Vagina (tissue), 2 donors: ENCODE measurements around the gene INO80D. TPM values are rescaled to one million over a fixed set of nuclear protein-coding genes. Genes with fewer than 3 reads are reported as not detected.
"Not testable (repeated sequence)": the region's sequence is repeated elsewhere in the genome, so short reads cannot be mapped to it uniquely, and the experiment has no call there.

Source experiments
- DNase-seq, 2 donors: peaks; one replicate each; pipeline ENCODE4 v3.0.0-alpha.2; 2017; ENCODE audit errors: extremely low spot score in 2 of 2
- H3K27ac ChIP-seq: fragments of 200-600 bp; sonication (generic); one replicate; pipeline ENCODE4 v1.5.1; 2019
- H3K27me3 ChIP-seq: fragments of 200-600 bp; sonication (generic); one replicate; pipeline ENCODE4 v1.5.1; 2019
- H3K36me3 ChIP-seq, 2 donors: fragments of 200-600 bp; sonication (generic); one replicate each; pipeline ENCODE4 v1.5.1; 2017 to 2019
- H3K4me1 ChIP-seq: fragments of 200-600 bp; sonication (generic); one replicate; pipeline ENCODE4 v1.5.1; 2019
- H3K4me3 ChIP-seq, 2 donors: fragments of 200-600 bp; sonication (generic); 1 replicate in 1 of 2; 2 replicates in 1 of 2; pipeline ENCODE4 v1.5.1; 2016 to 2019
- H3K9me3 ChIP-seq: fragments of 200-600 bp; sonication (generic); one replicate; pipeline ENCODE4 v1.5.1; 2019
- POLR2A ChIP-seq, 2 donors: fragments of 450-650 bp; IDR thresholded peaks; one replicate each; pipeline ENCODE4 v1.6.1; 2017; ENCODE audit warnings: antibody characterized with exemption in 2 of 2, mild to moderate bottlenecking in 2 of 2, moderate library complexity in 2 of 2
- POLR2AphosphoS5 ChIP-seq, 2 donors: sonication (generic); formaldehyde crosslinking; IDR thresholded peaks; one replicate each; pipeline ENCODE4 v1.9.0; 2017; ENCODE audit warnings: antibody characterized with exemption in 2 of 2, mild to moderate bottlenecking in 2 of 2, low read depth in 1 of 2; ENCODE audit not compliant: insufficient read depth in 1 of 2
- intact Hi-C: fragments of 100-400 bp; cut with DNase I; formaldehyde crosslinking; loops from one replicate; pipeline ENCODE4 v1.15.1; 2023
- total RNA-seq: library from RNA; depleted of rRNA; stranded (reverse); fragments of >200 nt; gene quantifications from one replicate; pipeline ENCODE4 v1.2.3, GENCODE V29; 2016
- TF ChIP-seq, protein P1 (sequence below), 3 experiments: fragments of 450-650 bp in 2 of 3; fragments of 200-600 bp in 1 of 3; sonication (generic) in 1 of 3; IDR thresholded peaks; one replicate each; pipeline ENCODE4 v1.5.1; 2017 to 2019; ENCODE audit warnings: antibody characterized with exemption in 3 of 3, mild to moderate bottlenecking in 2 of 3, moderate library complexity in 2 of 3

INO80D gene
- total RNA-seq, 1 donor from 2014 or later: 18.4 TPM

DNA sequence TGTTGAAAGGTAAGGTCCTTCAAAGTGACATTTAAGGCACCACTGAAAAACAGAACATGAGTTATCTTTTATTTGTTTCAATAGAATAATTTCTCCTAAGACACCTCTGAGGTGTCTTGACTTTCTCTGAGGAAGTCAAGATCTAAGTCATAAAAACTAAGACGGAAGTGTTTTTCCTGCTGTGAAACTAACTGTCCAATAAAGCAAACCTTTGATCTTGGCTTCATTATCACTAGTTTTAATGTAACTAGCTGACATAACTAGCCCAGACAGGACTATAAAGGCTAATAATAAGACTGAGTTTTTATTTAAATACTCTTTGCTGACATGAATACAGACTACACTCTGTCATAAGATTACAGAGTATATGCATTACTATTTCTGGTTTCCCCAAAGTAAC, 36.6 kb downstream of the INO80D start:
- Histone ChIP-seq H3K4me1 (peaks cover 6% of the 10 kb centered on the region), H3K27me3 (no peaks in the 10 kb centered on the region), H3K36me3 (peaks cover 0 to 35% of the 10 kb centered on the region in 2 donors), H3K4me3 (no peak overlapping the region), H3K9me3 (no peaks in the 10 kb centered on the region), H3K27ac (no peak overlapping the region)
- intact Hi-C loops: no loop called here
- no peak for TF ChIP-seq POLR2AphosphoS5 (IDR thresholded peaks at IDR 0.05; ENCODE audit: insufficient read depth in 1 of 2, low read depth in 1 of 2)
- no peak for TF ChIP-seq POLR2A (IDR thresholded peaks at IDR 0.05)
- TF ChIP-seq, protein P1, sequence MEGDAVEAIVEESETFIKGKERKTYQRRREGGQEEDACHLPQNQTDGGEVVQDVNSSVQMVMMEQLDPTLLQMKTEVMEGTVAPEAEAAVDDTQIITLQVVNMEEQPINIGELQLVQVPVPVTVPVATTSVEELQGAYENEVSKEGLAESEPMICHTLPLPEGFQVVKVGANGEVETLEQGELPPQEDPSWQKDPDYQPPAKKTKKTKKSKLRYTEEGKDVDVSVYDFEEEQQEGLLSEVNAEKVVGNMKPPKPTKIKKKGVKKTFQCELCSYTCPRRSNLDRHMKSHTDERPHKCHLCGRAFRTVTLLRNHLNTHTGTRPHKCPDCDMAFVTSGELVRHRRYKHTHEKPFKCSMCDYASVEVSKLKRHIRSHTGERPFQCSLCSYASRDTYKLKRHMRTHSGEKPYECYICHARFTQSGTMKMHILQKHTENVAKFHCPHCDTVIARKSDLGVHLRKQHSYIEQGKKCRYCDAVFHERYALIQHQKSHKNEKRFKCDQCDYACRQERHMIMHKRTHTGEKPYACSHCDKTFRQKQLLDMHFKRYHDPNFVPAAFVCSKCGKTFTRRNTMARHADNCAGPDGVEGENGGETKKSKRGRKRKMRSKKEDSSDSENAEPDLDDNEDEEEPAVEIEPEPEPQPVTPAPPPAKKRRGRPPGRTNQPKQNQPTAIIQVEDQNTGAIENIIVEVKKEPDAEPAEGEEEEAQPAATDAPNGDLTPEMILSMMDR (IDR thresholded peaks at IDR 0.05): no peak
- no peak for DNase-seq

- TF ChIP-seq, protein P1 (IDR thresholded peaks at IDR 0.05): no peak
- TF ChIP-seq POLR2A (IDR thresholded peaks at IDR 0.05): no peak
- no peak for TF ChIP-seq POLR2AphosphoS5 (IDR thresholded peaks at IDR 0.05; ENCODE audit: insufficient read depth in 1 of 2, low read depth in 1 of 2)
- Histone ChIP-seq H3K4me1 (peaks cover 6% of the 10 kb centered on the region), H3K9me3 (no peaks in the 10 kb centered on the region), H3K27ac (no peak overlapping the region), H3K36me3 (peaks cover 0 to 43% of the 10 kb centered on the region in 2 donors), H3K27me3 (no peaks in the 10 kb centered on the region), H3K4me3 (no peak overlapping the region)
- intact Hi-C loops: no loop called here
- no peak for DNase-seq
Measured at GRCh38 chr2:206045251-206045650, 40.7 kb downstream of the INO80D start.

DNA sequence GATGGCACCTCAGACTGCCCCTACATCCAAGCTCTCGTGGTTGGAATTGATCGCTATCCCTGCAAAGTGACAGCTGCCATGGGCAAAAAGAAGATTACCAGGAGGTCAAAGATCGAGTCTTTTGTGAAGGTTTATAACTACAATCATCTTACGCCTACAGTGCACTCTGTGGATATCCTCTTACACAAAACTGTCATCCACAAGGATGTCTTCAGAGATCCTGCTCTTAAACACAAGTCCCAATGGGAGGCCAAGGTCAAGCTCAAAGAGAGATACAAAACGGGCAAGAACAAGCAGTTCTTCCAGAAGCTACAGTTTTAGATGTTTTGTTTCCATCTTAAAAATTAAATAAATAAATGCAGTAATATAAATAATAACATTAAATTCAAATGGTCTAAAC, 45.4 kb downstream of the INO80D start:
- H3K27me3 ChIP-seq: no peaks in the 10 kb centered on the region
- no peaks in the 10 kb centered on the region for H3K4me1 ChIP-seq
- no peak overlapping the region for H3K4me3 ChIP-seq
- H3K27ac ChIP-seq: no peak overlapping the region
- H3K36me3 ChIP-seq: peaks cover 0 to 36% of the 10 kb centered on the region in 2 donors
- intact Hi-C loops: no loop called here
- DNase-seq: no peak
- TF ChIP-seq, protein P1 (IDR thresholded peaks at IDR 0.05): no peak
- TF ChIP-seq POLR2AphosphoS5 (IDR thresholded peaks at IDR 0.05; ENCODE audit: insufficient read depth in 1 of 2, low read depth in 1 of 2) (no peak), POLR2A (IDR thresholded peaks at IDR 0.05) (no peak)
- H3K9me3 ChIP-seq: no peaks in the 10 kb centered on the region

DNA sequence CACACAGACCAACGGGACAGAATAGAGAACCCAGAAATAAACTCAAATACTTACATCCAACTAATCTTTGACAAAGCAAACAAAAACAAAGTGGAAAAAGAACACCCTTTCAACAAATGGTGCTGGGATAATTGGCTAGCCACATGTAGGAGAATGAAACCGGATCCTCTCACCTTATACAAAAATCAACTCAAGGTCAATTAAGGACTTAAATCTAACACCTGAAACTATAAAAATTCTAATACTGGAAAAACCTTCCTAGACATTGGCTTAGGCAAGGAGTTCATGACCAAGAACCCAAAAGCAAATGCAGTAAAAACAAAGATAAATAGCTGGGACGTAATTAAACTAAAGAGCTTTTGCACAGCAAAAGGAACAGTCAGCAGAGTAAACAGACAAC, 50.6 kb downstream of the INO80D start:
- not testable (repeated sequence) for DNase-seq

GRCh38 chr2:206033452-206033851, 52.5 kb downstream of the INO80D start:
- H3K4me1 ChIP-seq, H3K9me3 ChIP-seq, intact Hi-C loops, H3K27me3 ChIP-seq, H3K4me3 ChIP-seq, DNase-seq, H3K27ac ChIP-seq: not testable (repeated sequence)
- H3K36me3 ChIP-seq: peaks cover 0 to 23% of the 10 kb centered on the region in 2 donors

More for the DNA sequence above, 50.6 kb downstream of the INO80D start:
- H3K27ac ChIP-seq, intact Hi-C loops, H3K27me3 ChIP-seq, H3K4me3 ChIP-seq, H3K4me1 ChIP-seq, H3K9me3 ChIP-seq: not testable (repeated sequence)
- peaks cover 0 to 17% of the 10 kb centered on the region in 2 donors for H3K36me3 ChIP-seq

GRCh38 chr2:206031950-206032567, 53.9 kb downstream of the INO80D start:
- H3K27ac ChIP-seq: no peak overlapping the region
- no peaks in the 10 kb centered on the region for H3K9me3 ChIP-seq
- peaks cover 0 to 36% of the 10 kb centered on the region in 2 donors for H3K36me3 ChIP-seq
- TF ChIP-seq POLR2AphosphoS5 (IDR thresholded peaks at IDR 0.05; ENCODE audit: insufficient read depth in 1 of 2, low read depth in 1 of 2) (no peak), POLR2A (IDR thresholded peaks at IDR 0.05) (no peak)
- TF ChIP-seq, protein P1 (IDR thresholded peaks at IDR 0.05): no peak
- intact Hi-C loops: no loop called here
- no peaks in the 10 kb centered on the region for H3K4me1 ChIP-seq
- DNase-seq: no peak
- H3K4me3 ChIP-seq: no peak overlapping the region
- no peaks in the 10 kb centered on the region for H3K27me3 ChIP-seq
